ENCODE measurements around the gene SLC25A45.

Gene SLC25A45

GRCh38 chr11:65390099-65390941 is 7.9 kb upstream of the SLC25A45 start:
- Mint-ChIP-seq H3K4me3 (peak overlapping the region; percentile 49), H3K4me1 (ENCODE audit: low read depth) (peaks cover 34% of the 10 kb centered on the region), H3K27ac (no peak overlapping the region), H3K36me3 (peaks cover 2% of the 10 kb centered on the region), H3K27me3 (no peaks in the 10 kb centered on the region), H3K9me3 (ENCODE audit: low read depth) (no peaks in the 10 kb centered on the region)

- Mint-ChIP-seq H3K4me3 (peak overlapping the region; percentile 93), H3K27ac (no peak overlapping the region), H3K4me1 (ENCODE audit: low read depth) (peaks cover 43% of the 10 kb centered on the region), H3K9me3 (ENCODE audit: low read depth) (no peaks in the 10 kb centered on the region), H3K36me3 (peaks cover 2% of the 10 kb centered on the region), H3K27me3 (no peaks in the 10 kb centered on the region)
These were observed 7.0 kb upstream of the SLC25A45 start for GRCh38 chr11:65389294-65389980.

GRCh38 chr11:65388731-65389130 is 6.3 kb upstream of the SLC25A45 start:
- H3K36me3 Mint-ChIP-seq = peaks cover 2% of the 10 kb centered on the region
- peaks cover 50% of the 10 kb centered on the region for H3K4me1 Mint-ChIP-seq (ENCODE audit: low read depth)
- no peaks in the 10 kb centered on the region for H3K9me3 Mint-ChIP-seq (ENCODE audit: low read depth)
- H3K27me3 Mint-ChIP-seq = no peaks in the 10 kb centered on the region
- peak overlapping the region; percentile 83 for H3K27ac Mint-ChIP-seq
- H3K4me3 Mint-ChIP-seq = peak overlapping the region; percentile 93

- H3K27ac Mint-ChIP-seq = peak within 1 kb of the TSS; percentile 98
- H3K4me1 Mint-ChIP-seq (ENCODE audit: low read depth) = peaks cover 62% of the 10 kb centered on the region
- peak within 1 kb of the TSS; percentile 93 for H3K4me3 Mint-ChIP-seq
- no peaks in the 10 kb centered on the region for H3K27me3 Mint-ChIP-seq
- no peaks in the 10 kb centered on the region for H3K9me3 Mint-ChIP-seq (ENCODE audit: low read depth)
- H3K36me3 Mint-ChIP-seq = peaks cover 2% of the 10 kb centered on the region
These were observed 4.1 kb upstream of the SLC25A45 start, which contains the start of gene FRMD8 for GRCh38 chr11:65386307-65387140. TSS of gene FRMD8 (plus strand) at chr11:65386637. CDS start at chr11:65387037, 400 bp downstream.

- H3K9me3 Mint-ChIP-seq (ENCODE audit: low read depth) = no peaks in the 10 kb centered on the region
- H3K4me3 Mint-ChIP-seq = peak overlapping the region; percentile 93
- H3K4me1 Mint-ChIP-seq (ENCODE audit: low read depth) = peaks cover 57% of the 10 kb centered on the region
These were observed 1.9 kb upstream of the SLC25A45 start for GRCh38 chr11:65384301-65384889.

GRCh38 chr11:65383778-65384177 is 1.3 kb upstream of the SLC25A45 start:
- H3K4me3 Mint-ChIP-seq = peak overlapping the region; percentile 93
- H3K36me3 Mint-ChIP-seq = peaks cover under 1% of the 10 kb centered on the region
- no peaks in the 10 kb centered on the region for H3K27me3 Mint-ChIP-seq

More at GRCh38 chr11:65384301-65384889, 1.9 kb upstream of the SLC25A45 start:
- peak overlapping the region; percentile 98 for H3K27ac Mint-ChIP-seq
- peaks cover 2% of the 10 kb centered on the region for H3K36me3 Mint-ChIP-seq
- no peaks in the 10 kb centered on the region for H3K27me3 Mint-ChIP-seq

GRCh38 chr11:65382804-65383368 is 440 bp upstream of the SLC25A45 start:
- H3K36me3 Mint-ChIP-seq = no peaks in the 10 kb centered on the region
- H3K27ac Mint-ChIP-seq = peak overlapping the region; percentile 98
- H3K27me3 Mint-ChIP-seq = no peaks in the 10 kb centered on the region
- peaks cover 45% of the 10 kb centered on the region for H3K4me1 Mint-ChIP-seq (ENCODE audit: low read depth)
- H3K4me3 Mint-ChIP-seq = peak overlapping the region; percentile 91
- no peaks in the 10 kb centered on the region for H3K9me3 Mint-ChIP-seq (ENCODE audit: low read depth)

More at GRCh38 chr11:65383778-65384177, 1.3 kb upstream of the SLC25A45 start:
- peak overlapping the region; percentile 98 for H3K27ac Mint-ChIP-seq
- no peaks in the 10 kb centered on the region for H3K9me3 Mint-ChIP-seq (ENCODE audit: low read depth)
- H3K4me1 Mint-ChIP-seq (ENCODE audit: low read depth) = peaks cover 54% of the 10 kb centered on the region

GRCh38 chr11:65381716-65382032 is 772 bp downstream of the SLC25A45 start:
- Mint-ChIP-seq H3K9me3 (ENCODE audit: low read depth) (no peaks in the 10 kb centered on the region), H3K27ac (peak overlapping the region; percentile 98), H3K4me1 (ENCODE audit: low read depth) (peaks cover 46% of the 10 kb centered on the region), H3K4me3 (peak overlapping the region; percentile 91), H3K36me3 (no peaks in the 10 kb centered on the region), H3K27me3 (no peaks in the 10 kb centered on the region)

- no peaks in the 10 kb centered on the region for H3K27me3 Mint-ChIP-seq
- peak overlapping the region; percentile 98 for H3K27ac Mint-ChIP-seq
- H3K4me1 Mint-ChIP-seq (ENCODE audit: low read depth) = peaks cover 39% of the 10 kb centered on the region
- H3K36me3 Mint-ChIP-seq = no peaks in the 10 kb centered on the region
- peak overlapping the region; percentile 91 for H3K4me3 Mint-ChIP-seq
- no peaks in the 10 kb centered on the region for H3K9me3 Mint-ChIP-seq (ENCODE audit: low read depth)
These were observed 1.9 kb downstream of the SLC25A45 start for GRCh38 chr11:65380460-65381119.

- H3K4me3 Mint-ChIP-seq = no peak overlapping the region
- no peaks in the 10 kb centered on the region for H3K36me3 Mint-ChIP-seq
- H3K4me1 Mint-ChIP-seq (ENCODE audit: low read depth) = peaks cover 32% of the 10 kb centered on the region
- no peaks in the 10 kb centered on the region for H3K9me3 Mint-ChIP-seq (ENCODE audit: low read depth)
- H3K27ac Mint-ChIP-seq = peak overlapping the region; percentile 68
- H3K27me3 Mint-ChIP-seq = no peaks in the 10 kb centered on the region
These were observed 2.6 kb downstream of the SLC25A45 start for GRCh38 chr11:65379698-65380459.

- H3K36me3 Mint-ChIP-seq = no peaks in the 10 kb centered on the region
- H3K27me3 Mint-ChIP-seq = no peaks in the 10 kb centered on the region
- peaks cover 24% of the 10 kb centered on the region for H3K4me1 Mint-ChIP-seq (ENCODE audit: low read depth)
- no peaks in the 10 kb centered on the region for H3K9me3 Mint-ChIP-seq (ENCODE audit: low read depth)
- no peak overlapping the region for H3K27ac Mint-ChIP-seq
- H3K4me3 Mint-ChIP-seq = no peak overlapping the region
These were observed 3.4 kb downstream of the SLC25A45 start for GRCh38 chr11:65378928-65379638.

GRCh38 chr11:65378208-65378927 is 4.1 kb downstream of the SLC25A45 start:
- H3K27ac Mint-ChIP-seq = no peak overlapping the region

More at GRCh38 chr11:65378208-65378927, 4.1 kb downstream of the SLC25A45 start:
- Mint-ChIP-seq H3K27me3 (no peaks in the 10 kb centered on the region), H3K4me1 (ENCODE audit: low read depth) (peaks cover 19% of the 10 kb centered on the region), H3K9me3 (ENCODE audit: low read depth) (no peaks in the 10 kb centered on the region), H3K36me3 (no peaks in the 10 kb centered on the region), H3K4me3 (no peak overlapping the region)
